HUES64 (cell line): ENCODE results near the gene LSM5.
A peak's percentile ranks its signal among the peaks of the same experiment; 100 is the strongest.
"Not testable (repeated sequence)": the region's sequence is repeated elsewhere in the genome, so short reads cannot be mapped to it uniquely, and the experiment has no call there.

Source experiments
- H3K27ac ChIP-seq: 2 replicates; pipeline ENCODE4 v1.7.0; 2013; ENCODE audit warnings: low read depth, low read length, inconsistent platforms
- H3K27me3 ChIP-seq: 2 replicates; pipeline ENCODE4 v1.6.1; 2013; ENCODE audit warnings: mild to moderate bottlenecking, low read length; ENCODE audit not compliant: insufficient read depth
- H3K36me3 ChIP-seq: 2 replicates; pipeline ENCODE4 v1.6.1; 2013; ENCODE audit warnings: mild to moderate bottlenecking, low read length; ENCODE audit not compliant: insufficient read depth
- H3K4me1 ChIP-seq: 2 replicates; pipeline ENCODE4 v1.6.1; 2013; ENCODE audit warnings: mild to moderate bottlenecking, low read length, moderate library complexity; ENCODE audit not compliant: insufficient read depth
- H3K4me3 ChIP-seq: 2 replicates; pipeline ENCODE4 v1.5.1; 2013; ENCODE audit warnings: mild to moderate bottlenecking, low read length, moderate library complexity
- H3K9ac ChIP-seq: 2 replicates; pipeline ENCODE4 v1.6.1; 2013; ENCODE audit warnings: mild to moderate bottlenecking, low read depth, low read length
- H3K9me3 ChIP-seq: 2 replicates; pipeline ENCODE4 v1.6.1; 2013; ENCODE audit warnings: low read depth, low read length; ENCODE audit not compliant: insufficient read depth
- WGBS: fragments of 150-250, 120-280 bp; methylation state at CpG from one replicate; pipeline ENCODE4 v1.1.7; 2013; ENCODE audit warnings: missing lambda C conversion rate; 5-methylcytosine and 5-hydroxymethylcytosine counted together

LSM5 gene

GRCh38 chr7:32502728-32503127, 12.5 kb upstream of the LSM5 start:
- WGBS = 68% methylated on average over 3 of the region's 4 CpGs
- no peaks in the 10 kb centered on the region for H3K27me3 ChIP-seq
- H3K4me3 ChIP-seq = no peak overlapping the region
- H3K27ac ChIP-seq = no peak overlapping the region
- no peak overlapping the region for H3K9ac ChIP-seq
- H3K4me1 ChIP-seq = peaks cover 15% of the 10 kb centered on the region
- peaks cover 3% of the 10 kb centered on the region; the same call in 1 of the 2 replicates for H3K36me3 ChIP-seq
- H3K9me3 ChIP-seq = no peaks in the 10 kb centered on the region

- Histone ChIP-seq H3K27ac (no peak overlapping the region), H3K4me1 (peaks cover 15% of the 10 kb centered on the region), H3K9me3 (no peaks in the 10 kb centered on the region), H3K4me3 (no peak overlapping the region), H3K36me3 (no peaks in the 10 kb centered on the region; the same call in 1 of the 2 replicates), H3K9ac (no peak overlapping the region), H3K27me3 (no peaks in the 10 kb centered on the region)
- WGBS = 92% methylated on average over 1 of the region's 1 CpG
Measured at GRCh38 chr7:32501522-32501921, 11.3 kb upstream of the LSM5 start.

- no peaks in the 10 kb centered on the region for H3K9me3 ChIP-seq
- no peak overlapping the region for H3K4me3 ChIP-seq
- 100% methylated on average over 1 of the region's 1 CpG for WGBS
- peaks cover 15% of the 10 kb centered on the region for H3K4me1 ChIP-seq
- no peaks in the 10 kb centered on the region; the same call in 1 of the 2 replicates for H3K36me3 ChIP-seq
- no peak overlapping the region for H3K27ac ChIP-seq
- H3K27me3 ChIP-seq = no peaks in the 10 kb centered on the region
- H3K9ac ChIP-seq = no peak overlapping the region
Measured at GRCh38 chr7:32500922-32501341, 10.8 kb upstream of the LSM5 start.

GRCh38 chr7:32500216-32500615, 10.0 kb upstream of the LSM5 start:
- H3K36me3 ChIP-seq, H3K4me3 ChIP-seq, H3K9me3 ChIP-seq, H3K9ac ChIP-seq, H3K27ac ChIP-seq, H3K27me3 ChIP-seq: not testable (repeated sequence)
- 90% methylated on average over 1 of the region's 1 CpG for WGBS
- H3K4me1 ChIP-seq = peaks cover 15% of the 10 kb centered on the region

- H3K27me3 ChIP-seq, H3K9ac ChIP-seq, H3K9me3 ChIP-seq, H3K27ac ChIP-seq, H3K36me3 ChIP-seq, H3K4me3 ChIP-seq: not testable (repeated sequence)
- H3K4me1 ChIP-seq = peaks cover 15% of the 10 kb centered on the region
- WGBS = 94% methylated on average over 2 of the region's 2 CpGs
Measured at GRCh38 chr7:32499755-32500154, 9.6 kb upstream of the LSM5 start.

- no peaks in the 10 kb centered on the region for H3K27me3 ChIP-seq
- WGBS = 15% methylated on average over 9 of the region's 10 CpGs
- no peaks in the 10 kb centered on the region; the same call in 1 of the 2 replicates for H3K36me3 ChIP-seq
- peak overlapping the region; percentile 98 for H3K27ac ChIP-seq
- peak overlapping the region; percentile 80 for H3K4me3 ChIP-seq
- no peaks in the 10 kb centered on the region for H3K9me3 ChIP-seq
- peak overlapping the region; percentile 93 for H3K9ac ChIP-seq
- H3K4me1 ChIP-seq = peaks cover 12% of the 10 kb centered on the region
Measured at GRCh38 chr7:32496052-32496813, 6.1 kb upstream of the LSM5 start.

GRCh38 chr7:32495298-32496051, 5.3 kb upstream of the LSM5 start, which contains the start of gene AVL9:
Gene AVL9 (plus strand): TSS chr7:32495489. CDS start chr7:32495710, 221 bp downstream.
- H3K4me1 ChIP-seq = peaks cover 5% of the 10 kb centered on the region; the same call in 1 of the 2 replicates
- WGBS = under 1% methylated on average over 62 of the region's 67 CpGs

GRCh38 chr7:32494946-32495297, 4.7 kb upstream of the LSM5 start:
- WGBS = under 1% methylated on average over 12 of the region's 14 CpGs
- H3K4me3 ChIP-seq = peak overlapping the region; percentile 87
- peak overlapping the region; percentile 90 for H3K9ac ChIP-seq
- H3K9me3 ChIP-seq = no peaks in the 10 kb centered on the region
- H3K27ac ChIP-seq = peak overlapping the region; percentile 64
- H3K4me1 ChIP-seq = peaks cover 5% of the 10 kb centered on the region; the same call in 1 of the 2 replicates
- no peaks in the 10 kb centered on the region; the same call in 1 of the 2 replicates for H3K36me3 ChIP-seq
- no peaks in the 10 kb centered on the region for H3K27me3 ChIP-seq

More at GRCh38 chr7:32495298-32496051, 5.3 kb upstream of the LSM5 start, which contains the start of gene AVL9:
- Histone ChIP-seq H3K27me3 (no peaks in the 10 kb centered on the region), H3K4me3 (peak within 1 kb of the TSS; percentile 87), H3K27ac (peak within 1 kb of the TSS; percentile 98), H3K9me3 (no peaks in the 10 kb centered on the region), H3K36me3 (no peaks in the 10 kb centered on the region; the same call in 1 of the 2 replicates), H3K9ac (peak within 1 kb of the TSS; percentile 93)

GRCh38 chr7:32489788-32490126, 423 bp downstream of the LSM5 start:
- H3K4me3 ChIP-seq = peak overlapping the region; percentile 93
- no peaks in the 10 kb centered on the region for H3K27me3 ChIP-seq
- H3K27ac ChIP-seq = peak overlapping the region; percentile 89
- H3K9me3 ChIP-seq = no peaks in the 10 kb centered on the region
- peak overlapping the region; percentile 92 for H3K9ac ChIP-seq
- 5% methylated on average over 9 of the region's 9 CpGs for WGBS
- peaks cover 9% of the 10 kb centered on the region; the same call in 1 of the 2 replicates for H3K4me1 ChIP-seq
- H3K36me3 ChIP-seq = peaks cover 31% of the 10 kb centered on the region

GRCh38 chr7:32481921-32482320, 8.3 kb downstream of the LSM5 start:
- 84% methylated on average over 1 of the region's 3 CpGs for WGBS
- Histone ChIP-seq H3K27me3 (no peaks in the 10 kb centered on the region), H3K4me1 (no peaks in the 10 kb centered on the region), H3K4me3 (no peak overlapping the region), H3K36me3 (peaks cover 14% of the 10 kb centered on the region), H3K9ac (no peak overlapping the region), H3K27ac (no peak overlapping the region), H3K9me3 (no peaks in the 10 kb centered on the region)

GRCh38 chr7:32481176-32481575, 9.0 kb downstream of the LSM5 start:
- no peaks in the 10 kb centered on the region for H3K9me3 ChIP-seq
- H3K36me3 ChIP-seq = peaks cover 7% of the 10 kb centered on the region
- H3K4me1 ChIP-seq = no peaks in the 10 kb centered on the region
- no peak overlapping the region for H3K27ac ChIP-seq
- no peak overlapping the region for H3K9ac ChIP-seq
- no peak overlapping the region for H3K4me3 ChIP-seq
- WGBS = 80% methylated on average over 1 of the region's 1 CpG
- H3K27me3 ChIP-seq = no peaks in the 10 kb centered on the region
